K562 (cell line): ENCODE measurements around the gene GNRH2. TPM values are rescaled to one million over a fixed set of nuclear protein-coding genes. Genes with fewer than 3 reads are reported as not detected.
A peak's percentile ranks its signal among the peaks of the same experiment; 100 is the strongest.

Source experiments
- ATAC-seq: fragments of 200-7000 bp; cut with Tn5 transposase; 3 replicates; pipeline ENCODE4 v1.9.1; 2020; ENCODE audit warnings: moderate library complexity
- BruUV-seq: library from RNA; stranded (reverse); fragments of 400-500 nt; replicated peaks from 2 replicates; lab custom pipeline; 2021; lab: Mats Ljungman, UMichigan
- CTCF ChIA-PET: fragments of 300-600 bp; formaldehyde crosslinking; extraction: SDS; loops from one replicate; lab custom pipeline; 2021; ENCODE audit warnings: low intra/inter-chr PET ratio; lab: Yijun Ruan, JAX
- POLR2A ChIA-PET: fragments of 300-600, 350-650 bp; sonication (Branson Sonifier 250); formaldehyde crosslinking; extraction: SDS; loops from one replicate; lab custom pipeline; 2021; ENCODE audit warnings: antibody characterized with exemption, inconsistent platforms; lab: Yijun Ruan, JAX
- DNase-seq, 4 experiments: peaks; one replicate each; pipeline versions ENCODE4 v3.0.0 to v3.0.0-alpha.2; 2011 to 2018; ENCODE audit warnings: low spot score in 3 of 4, mixed read lengths in 3 of 4; ENCODE audit errors: extremely low read depth in 1 of 4
- FAIRE-seq: peaks from 2 replicates; lab custom pipeline; 2011; peaks lifted over from hg19 to GRCh38; lab: Jason Lieb, UNC
- H2AFZ ChIP-seq: 2 replicates; pipeline ENCODE4 v1.6.0; 2011; ENCODE audit warnings: low read depth, low read length, control low read depth, inconsistent platforms
- H3K27ac ChIP-seq: fragments of 200-600 bp; 3 replicates; pipeline ENCODE4 v1.8.0; 2011; ENCODE audit warnings: low read depth, mild to moderate bottlenecking, control low read depth, inconsistent platforms, low read length, moderate library complexity, mixed read lengths; ENCODE audit errors: extremely low read depth
- H3K27me3 ChIP-seq, 2 experiments: fragments of 300-600 bp in 1 of 2; 2 replicates in 1 of 2; 3 replicates in 1 of 2; pipeline versions ENCODE4 v1.6.0 to v1.8.0; 2011; ENCODE audit warnings: inconsistent platforms in 2 of 2, low read length in 2 of 2, mild to moderate bottlenecking in 1 of 2, mixed read lengths in 1 of 2, moderate library complexity in 1 of 2; ENCODE audit not compliant: control insufficient read depth in 2 of 2, insufficient read depth in 2 of 2
- H3K36me3 ChIP-seq: fragments of 300-600 bp; 3 replicates; pipeline ENCODE4 v1.8.0; 2011; ENCODE audit warnings: mild to moderate bottlenecking, low read length, inconsistent platforms; ENCODE audit not compliant: control insufficient read depth, insufficient read depth
- H3K4me1 ChIP-seq, 2 experiments: fragments of 200-600 bp in 1 of 2; replicated peaks in 1 of 2; 2 replicates in 1 of 2; 3 replicates in 1 of 2; pipeline versions ENCODE4 v1.5.1 to v1.8.0; 2011; ENCODE audit warnings: inconsistent platforms in 2 of 2, low read length in 2 of 2, mild to moderate bottlenecking in 1 of 2, mixed read lengths in 1 of 2, moderate library complexity in 1 of 2; ENCODE audit not compliant: control insufficient read depth in 2 of 2, insufficient read depth in 2 of 2
- H3K4me2 ChIP-seq: 2 replicates; pipeline ENCODE4 v1.6.1; 2011; ENCODE audit warnings: low read length, control low read depth, inconsistent platforms, mixed read lengths; ENCODE audit not compliant: insufficient read depth
- H3K4me3 ChIP-seq: fragments of 200-600 bp; sonication (generic), shearing (Covaris generic); 2 replicates; pipeline ENCODE4 v1.5.1; 2016; ENCODE audit warnings: control low read depth, inconsistent platforms
- H3K79me2 ChIP-seq: fragments of 200-600 bp; 3 replicates; pipeline ENCODE4 v1.8.0; 2011; ENCODE audit warnings: low read length, inconsistent platforms; ENCODE audit not compliant: control insufficient read depth, insufficient read depth
- H3K9ac ChIP-seq, 2 experiments: 2 replicates each; pipeline versions ENCODE4 v1.6.0 to v1.6.1; 2011; ENCODE audit warnings: low read depth in 2 of 2, low read length in 2 of 2, control low read depth in 1 of 2, inconsistent platforms in 1 of 2, mild to moderate bottlenecking in 1 of 2, mixed read lengths in 1 of 2; ENCODE audit not compliant: insufficient read depth in 1 of 2
- H3K9me1 ChIP-seq: one replicate; pipeline ENCODE4 v1.6.0; 2011; ENCODE audit warnings: inconsistent platforms, mild to moderate bottlenecking, low read length, moderate library complexity; ENCODE audit not compliant: control insufficient read depth, insufficient read depth
- H3K9me3 ChIP-seq: replicated peaks from 2 replicates; pipeline ENCODE4 v1.5.1; 2011; ENCODE audit warnings: low read depth, low read length, inconsistent platforms; ENCODE audit not compliant: control insufficient read depth, insufficient read depth
- H4K20me1 ChIP-seq: replicated peaks from 2 replicates; pipeline ENCODE4 v1.6.1; 2011; ENCODE audit warnings: low read length, inconsistent platforms, mixed read lengths; ENCODE audit not compliant: control insufficient read depth, insufficient read depth
- ARID1B ChIP-seq: fragments of 450-650 bp; IDR thresholded peaks from 2 replicates; pipeline ENCODE4 v1.6.1; 2016; ENCODE audit warnings: antibody characterized with exemption, mild to moderate bottlenecking, inconsistent platforms
- DIDO1 ChIP-seq: fragments of 450-650 bp; IDR thresholded peaks from 2 replicates; pipeline ENCODE4 v1.6.1; 2016; ENCODE audit warnings: low read depth, missing biosample characterization, missing genetic modification characterization
- FOXK2 ChIP-seq, 2 experiments: fragments of 450-650 bp; IDR thresholded peaks in 1 of 2; conservative IDR thresholded peaks in 1 of 2; 2 replicates each; pipeline ENCODE4 v1.6.1; 2016; ENCODE audit warnings: low read depth in 2 of 2, mild to moderate bottlenecking in 1 of 2
- HDAC1 ChIP-seq, 2 experiments: fragments of 450-650 bp; IDR thresholded peaks; 2 replicates each; pipeline ENCODE4 v1.6.1; 2016 to 2017; ENCODE audit warnings: inconsistent platforms in 1 of 2, mild to moderate bottlenecking in 1 of 2, moderate library complexity in 1 of 2
- HMG20B ChIP-seq: fragments of 250-450 bp; sonication (Bioruptor Pico); IDR thresholded peaks from 2 replicates; pipeline ENCODE4 v1.5.0; 2021; ENCODE audit warnings: mild to moderate bottlenecking
- MYC ChIP-seq, 2 experiments: fragments of 250-450 bp in 1 of 2; sonication (Bioruptor Pico) in 1 of 2; IDR thresholded peaks; 2 replicates each; pipeline versions ENCODE4 v1.5.1 to v1.6.1; 2012 to 2021; ENCODE audit warnings: low read depth in 2 of 2, borderline replicate concordance in 1 of 2, improper control_type of control experiment in 1 of 2, low read length in 1 of 2, mild to moderate bottlenecking in 1 of 2, moderate library complexity in 1 of 2
- PHF20 ChIP-seq: fragments of 450-650 bp; IDR thresholded peaks from 2 replicates; pipeline ENCODE4 v1.6.1; 2018; ENCODE audit not compliant: partially characterized antibody
- SIX5 ChIP-seq, 2 experiments: IDR thresholded peaks; 2 replicates each; pipeline ENCODE4 v1.6.1; 2011; ENCODE audit warnings: low read length in 2 of 2, borderline replicate concordance in 1 of 2, low read depth in 1 of 2, mild to moderate bottlenecking in 1 of 2, moderate library complexity in 1 of 2; ENCODE audit not compliant: insufficient read depth in 1 of 2
- SPI1 ChIP-seq: IDR thresholded peaks from 2 replicates; pipeline ENCODE4 v1.6.1; 2011; ENCODE audit warnings: low read depth, low read length, control low read depth, borderline replicate concordance
- SUPT5H ChIP-seq: fragments of 450-650 bp; IDR thresholded peaks from 2 replicates; pipeline ENCODE4 v1.6.1; 2016
- TAF15 ChIP-seq: fragments of 200-400 bp; formaldehyde crosslinking; IDR thresholded peaks from 2 replicates; pipeline ENCODE4 v1.6.1; 2017; ENCODE audit warnings: mild to moderate bottlenecking, low read depth, low read length, moderate library complexity
- TGIF2 ChIP-seq: sonication (generic); formaldehyde crosslinking; IDR thresholded peaks from 2 replicates; pipeline ENCODE4 v1.8.1; 2022; ENCODE audit warnings: mild to moderate bottlenecking, missing genetic modification reagents, moderate library complexity
- ZNF146 ChIP-seq: IDR thresholded peaks from one replicate; pipeline ENCODE4 v1.6.1; 2018; ENCODE audit warnings: missing compliant biosample characterization; ENCODE audit not compliant: unreplicated experiment
- ZNF274 ChIP-seq: IDR thresholded peaks from 2 replicates; pipeline ENCODE4 v1.6.1; 2011; ENCODE audit warnings: low read depth, mild to moderate bottlenecking, low read length, moderate library complexity, borderline replicate concordance
- ZNF41 ChIP-seq: fragments of 250-450 bp; sonication (Bioruptor Pico); conservative IDR thresholded peaks from 2 replicates; pipeline ENCODE4 v1.4.0; 2020; ENCODE audit warnings: mild to moderate bottlenecking
- WGBS: fragments of 100-300 bp; shearing (Covaris generic); methylation state at CpG from one replicate; pipeline ENCODE4 v1.1.6; 2016; ENCODE audit warnings: low coverage, mixed read lengths; ENCODE audit not compliant: insufficient coverage; ENCODE audit errors: missing lambda C conversion rate; 5-methylcytosine and 5-hydroxymethylcytosine counted together
- in situ Hi-C: fragments of 300-500 bp; cut with MboI; formaldehyde crosslinking; loops from 4 replicates; pipeline ENCODE4 v1.15.0; 2018; ENCODE audit warnings: inconsistent platforms, mixed read lengths
- intact Hi-C: fragments of 100-400 bp; cut with micrococcal nuclease; formaldehyde crosslinking; loops from 2 replicates; pipeline ENCODE4 v1.14.2; 2022
- polyA plus RNA-seq, 8 experiments: library from polyadenylated mRNA; depleted of rRNA in 4 of 8; stranded (reverse) in 5 of 8; unstranded in 3 of 8; fragments of >200 nt; fragmentation: Nextera tagmentation in 2 of 8; fragmentation: Illumina TruSeq in 1 of 8; extraction: Ambion mirVana in 2 of 8; extraction: Trizol in 1 of 8; gene quantifications; 2 replicates each; pipeline versions ENCODE4 v1.2.1 to v1.2.3, GENCODE V29; 2011 to 2014; ENCODE audit warnings: inconsistent platforms in 1 of 8, missing spikeins in 1 of 8
- total RNA-seq, 7 experiments: library from RNA; depleted of rRNA in 6 of 7; stranded (reverse); fragments of >200 nt in 6 of 7; fragmentation: Illumina TruSeq in 2 of 7; extraction: Trizol in 2 of 7; gene quantifications; 2 replicates each; pipeline versions ENCODE4 v1.2.1 to v1.2.3, GENCODE V29; 2011 to 2021; ENCODE audit warnings: low replicate concordance in 1 of 7
- TF ChIP-seq, protein P1 (sequence below): IDR thresholded peaks from 3 replicates; pipeline ENCODE4 v1.6.1; 2011; ENCODE audit warnings: borderline replicate concordance, mild to moderate bottlenecking; ENCODE audit not compliant: insufficient read length, insufficient read depth
- TF ChIP-seq, protein P2 (sequence below): sonication (generic); formaldehyde crosslinking; IDR thresholded peaks from 2 replicates; pipeline ENCODE4 v1.9.0; 2022; ENCODE audit warnings: mild to moderate bottlenecking, missing genetic modification reagents
- TF ChIP-seq, protein P3 (sequence below): sonication (generic); formaldehyde crosslinking; IDR thresholded peaks from 2 replicates; pipeline ENCODE4 v1.8.1; 2022; ENCODE audit warnings: missing genetic modification reagents
- TF ChIP-seq, protein P4 (sequence below): sonication (generic); formaldehyde crosslinking; IDR thresholded peaks from 2 replicates; pipeline ENCODE4 v1.9.0; 2022; ENCODE audit warnings: mild to moderate bottlenecking, missing genetic modification reagents

Gene GNRH2
- total and polyA plus RNA-seq, 9 of the 15 experiments (the other 6 are each of a cell fraction or from before 2014, with no cell fraction given): 0.11 to 0.50 (median 0.24) TPM; not detected in 5

GRCh38 chr20:3077618-3078134 is 34.3 kb downstream of the GNRH2 start:
- DNase-seq (peak; percentile 61 to 85 (median 70)), FAIRE-seq (peak; percentile 99), ATAC-seq (peak; percentile 94)
- Histone ChIP-seq H3K27me3 (no peaks in the 10 kb centered on the region), H2AFZ (peak overlapping the region; percentile 91), H3K9me1 (no peaks in the 10 kb centered on the region), H4K20me1 (no peaks in the 10 kb centered on the region), H3K36me3 (no peaks in the 10 kb centered on the region), H3K4me3 (0 out of 2 replicates have a peak overlapping the region, but pooled peaks have one; percentile 5), H3K27ac (peak overlapping the region; percentile 81), H3K9me3 (no peaks in the 10 kb centered on the region), H3K79me2 (no peaks in the 10 kb centered on the region), H3K4me2 (peak overlapping the region; percentile 67), H3K4me1 (peaks cover 11 to 18% of the 10 kb centered on the region in 2 experiments; a peak in 4 of 5 replicates), H3K9ac (peak overlapping the region in 1 of 2 experiments; percentile 37; a peak in 2 of 4 replicates)
- intact Hi-C loops: loop anchor here (1.0 kb wide), 1 partner anchor 23 kb away; no protein-coding TSS in a partner anchor
- 2% methylated on average over 4 of the region's 4 CpGs for WGBS
- ChIA-PET CTCF (no interaction called here), POLR2A (interaction anchor here (0.6 to 1.1 kb wide), 7 partner anchors 11 to 81 kb away, joined by 3 to 5 read pairs (median 3); partner anchors contain the start of gene MRPS26)
- in situ Hi-C loops: no loop called here
- BruUV-seq: no TSS peak
- TF ChIP-seq PHF20 (no peak), ARID1B (peak; percentile 87), SPI1 (no peak), TGIF2 (CRISPR knock-in tag) (no peak), SIX5 (IDR thresholded peaks at IDR 0.05; ENCODE audit: borderline replicate concordance in 1 of 2, insufficient read depth in 1 of 2, low read depth in 1 of 2, low read length in 2 of 2) (no peak), FOXK2 (conservative IDR thresholded peaks at IDR 0.05 in 1 of 2, IDR thresholded peaks at IDR 0.05 in 1 of 2; ENCODE audit: low read depth in 2 of 2) (peak in 1 of 2 experiments; percentile 37; a peak in 2 of 4 replicates), HDAC1 (IDR thresholded peaks at IDR 0.05) (peak in 1 of 2 experiments; percentile 78; a peak in 2 of 4 replicates), DIDO1 (tag) (no peak), MYC (IDR thresholded peaks at IDR 0.05; ENCODE audit: low read depth, low read length) (peak; percentile 47; the same call in 1 of the 2 replicates), MYC (CRISPR knock-in tag; IDR thresholded peaks at IDR 0.05; ENCODE audit: borderline replicate concordance, low read depth) (no peak), ZNF41 (no peak), SUPT5H (no peak), ZNF274 (no peak), ZNF146 (CRISPR knock-in tag) (no peak), HMG20B (CRISPR knock-in tag) (no peak), TAF15 (no peak)
- TF ChIP-seq, protein P1, sequence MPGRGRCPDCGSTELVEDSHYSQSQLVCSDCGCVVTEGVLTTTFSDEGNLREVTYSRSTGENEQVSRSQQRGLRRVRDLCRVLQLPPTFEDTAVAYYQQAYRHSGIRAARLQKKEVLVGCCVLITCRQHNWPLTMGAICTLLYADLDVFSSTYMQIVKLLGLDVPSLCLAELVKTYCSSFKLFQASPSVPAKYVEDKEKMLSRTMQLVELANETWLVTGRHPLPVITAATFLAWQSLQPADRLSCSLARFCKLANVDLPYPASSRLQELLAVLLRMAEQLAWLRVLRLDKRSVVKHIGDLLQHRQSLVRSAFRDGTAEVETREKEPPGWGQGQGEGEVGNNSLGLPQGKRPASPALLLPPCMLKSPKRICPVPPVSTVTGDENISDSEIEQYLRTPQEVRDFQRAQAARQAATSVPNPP: no peak
- TF ChIP-seq, protein P2, sequence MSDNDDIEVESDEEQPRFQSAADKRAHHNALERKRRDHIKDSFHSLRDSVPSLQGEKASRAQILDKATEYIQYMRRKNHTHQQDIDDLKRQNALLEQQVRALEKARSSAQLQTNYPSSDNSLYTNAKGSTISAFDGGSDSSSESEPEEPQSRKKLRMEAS (CRISPR knock-in tag): peak; percentile 75
- TF ChIP-seq, protein P3, sequence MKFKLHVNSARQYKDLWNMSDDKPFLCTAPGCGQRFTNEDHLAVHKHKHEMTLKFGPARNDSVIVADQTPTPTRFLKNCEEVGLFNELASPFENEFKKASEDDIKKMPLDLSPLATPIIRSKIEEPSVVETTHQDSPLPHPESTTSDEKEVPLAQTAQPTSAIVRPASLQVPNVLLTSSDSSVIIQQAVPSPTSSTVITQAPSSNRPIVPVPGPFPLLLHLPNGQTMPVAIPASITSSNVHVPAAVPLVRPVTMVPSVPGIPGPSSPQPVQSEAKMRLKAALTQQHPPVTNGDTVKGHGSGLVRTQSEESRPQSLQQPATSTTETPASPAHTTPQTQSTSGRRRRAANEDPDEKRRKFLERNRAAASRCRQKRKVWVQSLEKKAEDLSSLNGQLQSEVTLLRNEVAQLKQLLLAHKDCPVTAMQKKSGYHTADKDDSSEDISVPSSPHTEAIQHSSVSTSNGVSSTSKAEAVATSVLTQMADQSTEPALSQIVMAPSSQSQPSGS (CRISPR knock-in tag): no peak
- TF ChIP-seq, protein P4, sequence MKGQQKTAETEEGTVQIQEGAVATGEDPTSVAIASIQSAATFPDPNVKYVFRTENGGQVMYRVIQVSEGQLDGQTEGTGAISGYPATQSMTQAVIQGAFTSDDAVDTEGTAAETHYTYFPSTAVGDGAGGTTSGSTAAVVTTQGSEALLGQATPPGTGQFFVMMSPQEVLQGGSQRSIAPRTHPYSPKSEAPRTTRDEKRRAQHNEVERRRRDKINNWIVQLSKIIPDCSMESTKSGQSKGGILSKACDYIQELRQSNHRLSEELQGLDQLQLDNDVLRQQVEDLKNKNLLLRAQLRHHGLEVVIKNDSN (CRISPR knock-in tag): peak; percentile 69
